Right forelimb (tissue), 1 donor: ENCODE results near the gene MACO1.

ENCODE experiments used
- DNase-seq: peaks from one replicate; pipeline ENCODE4 v3.0.0-alpha.2; 2018

MACO1 gene

DNA sequence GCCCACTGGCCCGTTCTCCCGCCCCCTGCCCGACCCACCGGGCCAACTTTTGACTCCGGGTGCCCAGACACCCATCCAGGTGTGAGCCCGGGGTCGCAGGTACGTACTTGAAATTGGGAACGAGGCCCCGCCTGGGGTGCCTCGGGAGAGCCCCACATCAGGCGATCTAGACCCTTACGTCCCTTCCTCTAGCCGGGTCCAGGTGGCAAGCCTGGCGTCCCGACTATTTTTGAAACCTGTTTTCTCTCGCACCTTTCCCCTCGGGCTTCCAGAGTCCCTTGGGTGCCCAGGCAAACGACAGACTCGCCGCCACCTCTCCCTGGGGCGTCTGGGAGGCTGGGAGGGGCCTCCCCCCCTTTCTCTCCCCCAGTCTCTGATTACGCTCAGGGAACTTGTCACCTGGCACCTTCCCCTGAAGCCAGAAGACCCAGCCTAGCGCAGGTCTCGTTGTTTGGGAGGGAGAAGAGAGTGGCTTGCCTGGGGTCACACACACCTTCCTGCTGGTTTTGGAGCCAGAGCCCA lies 113.6 kb downstream of the MACO1 start:
- DNase-seq, result no peak

DNA sequence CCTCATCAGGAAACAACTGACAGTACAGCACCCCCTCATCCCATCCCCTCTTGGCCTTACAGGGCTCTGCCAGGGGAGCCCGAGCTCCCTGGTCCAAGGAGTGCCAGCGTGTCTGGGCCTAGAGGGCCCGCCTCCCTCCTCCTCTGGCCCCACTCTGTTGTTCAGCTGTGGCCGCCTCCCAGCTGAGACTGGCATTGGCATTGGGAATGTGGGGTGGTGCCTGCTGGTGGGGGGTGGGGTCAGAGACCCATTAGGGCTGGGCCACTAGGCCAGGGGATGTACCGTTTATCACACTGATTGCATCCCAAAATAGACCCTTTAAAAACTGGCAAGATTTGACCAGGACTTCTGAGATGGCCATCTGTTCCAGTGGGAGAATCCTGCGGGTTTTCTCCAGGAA lies 114.1 kb downstream of the MACO1 start:
- no peak for DNase-seq

- no peak for DNase-seq
These were observed 115.1 kb downstream of the MACO1 start for GRCh38 chr1:25545767-25546166.

- DNase-seq, result no peak
These were observed 115.5 kb downstream of the MACO1 start for GRCh38 chr1:25546193-25546592.

DNA sequence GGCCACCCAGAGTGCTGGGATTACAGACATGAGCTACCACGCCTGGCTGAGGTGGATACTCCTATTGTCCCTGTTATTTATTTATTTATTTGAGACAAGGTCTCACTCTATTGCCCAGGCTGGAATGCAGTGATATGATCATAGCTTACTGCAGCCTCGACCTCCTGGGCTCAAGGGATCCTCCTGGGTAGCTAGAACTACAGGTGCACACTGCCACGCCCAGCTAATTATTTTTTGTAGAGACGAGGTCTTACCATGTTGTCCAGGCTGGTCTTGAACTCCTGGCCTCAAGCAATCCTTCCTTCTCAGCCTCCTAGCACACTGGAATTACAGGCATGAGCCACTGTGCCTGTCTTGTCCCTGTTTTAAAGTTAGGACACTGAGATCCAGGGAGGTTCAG lies 117.9 kb downstream of the MACO1 start:
- no peak for DNase-seq

GRCh38 chr1:25549273-25550154 lies 118.8 kb downstream of the MACO1 start:
- DNase-seq, result no peak
